Stomach smooth muscle (tissue), 2 donors: Measurements from ENCODE around the gene IL2RA.
"Not testable (repeated sequence)": the region's sequence is repeated elsewhere in the genome, so short reads cannot be mapped to it uniquely, and the experiment has no call there.

Experiments
- H3K27ac ChIP-seq: one replicate; pipeline ENCODE4 v1.7.0; 2013; ENCODE audit warnings: mild to moderate bottlenecking, low read length, inconsistent platforms
- H3K27me3 ChIP-seq, 2 donors: one replicate each; pipeline ENCODE4 v1.7.0; 2013; ENCODE audit warnings: low read length in 2 of 2; ENCODE audit not compliant: insufficient read depth in 2 of 2, control insufficient read depth in 1 of 2
- H3K36me3 ChIP-seq, 2 donors: one replicate each; pipeline ENCODE4 v1.7.0; 2013; ENCODE audit warnings: low read length in 2 of 2; ENCODE audit not compliant: control insufficient read depth in 2 of 2, insufficient read depth in 2 of 2
- H3K4me1 ChIP-seq: one replicate; pipeline ENCODE4 v1.7.0; 2013; ENCODE audit warnings: low read length; ENCODE audit not compliant: control insufficient read depth, insufficient read depth
- H3K4me3 ChIP-seq, 2 donors: one replicate each; pipeline ENCODE4 v1.7.0; 2013; ENCODE audit warnings: low read length in 2 of 2
- H3K9ac ChIP-seq, 2 donors: one replicate each; pipeline ENCODE4 v1.7.0; 2013; ENCODE audit warnings: low read length in 2 of 2, mild to moderate bottlenecking in 1 of 2
- H3K9me3 ChIP-seq, 2 donors: one replicate each; pipeline ENCODE4 v1.7.0; 2013; ENCODE audit warnings: low read length in 2 of 2; ENCODE audit not compliant: control insufficient read depth in 2 of 2
- donor health status: healthy.
- donor health status: Pancreatic carcinoma.

The IL2RA gene

DNA sequence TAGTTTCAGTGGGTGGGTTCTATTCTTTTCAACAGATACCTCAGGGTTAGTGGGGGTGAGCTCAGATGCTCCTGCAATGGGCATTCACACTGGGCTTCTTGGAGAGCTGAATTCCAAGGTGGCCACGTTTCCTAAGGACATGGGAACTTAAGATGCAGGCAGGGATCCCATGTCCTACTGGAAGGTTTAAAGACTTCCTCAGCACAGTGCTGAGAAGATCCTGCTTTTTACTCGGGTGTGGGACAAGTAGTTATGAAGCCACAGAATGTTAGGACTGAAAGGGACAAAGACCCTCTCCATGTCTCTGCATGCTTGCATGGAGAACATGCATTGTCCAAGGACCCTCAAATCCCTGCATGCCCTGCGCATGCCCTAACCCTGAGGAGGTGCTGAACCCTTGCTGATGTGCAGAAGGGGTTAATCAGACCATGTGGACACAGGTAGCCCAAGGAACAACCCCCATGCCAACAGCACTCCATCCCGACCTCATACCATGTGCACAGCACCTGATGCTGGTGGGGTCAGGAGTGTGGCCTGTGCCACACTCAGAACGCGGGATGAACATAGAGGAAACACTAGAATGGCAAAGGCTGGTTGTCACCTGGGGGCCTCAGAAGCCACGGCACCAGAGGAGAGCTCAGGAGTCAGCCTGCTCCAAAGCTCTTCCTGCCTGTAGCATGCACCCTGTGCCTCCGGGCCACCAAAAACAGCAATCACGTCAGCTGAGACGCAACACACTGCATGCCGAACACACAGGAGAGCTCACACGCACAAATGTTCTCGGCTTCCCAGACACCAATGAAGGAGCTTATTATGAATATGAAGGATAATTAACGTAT is 15.2 kb downstream of the IL2RA start:
- no peaks in the 10 kb centered on the region for H3K36me3 ChIP-seq
- no peak overlapping the region for H3K4me3 ChIP-seq
- no peak overlapping the region for H3K27ac ChIP-seq
- H3K4me1 ChIP-seq, result no peaks in the 10 kb centered on the region
- H3K9ac ChIP-seq, result no peak overlapping the region
- H3K9me3 ChIP-seq, result no peaks in the 10 kb centered on the region
- peaks cover 0 to 3% of the 10 kb centered on the region in 2 donors for H3K27me3 ChIP-seq

DNA sequence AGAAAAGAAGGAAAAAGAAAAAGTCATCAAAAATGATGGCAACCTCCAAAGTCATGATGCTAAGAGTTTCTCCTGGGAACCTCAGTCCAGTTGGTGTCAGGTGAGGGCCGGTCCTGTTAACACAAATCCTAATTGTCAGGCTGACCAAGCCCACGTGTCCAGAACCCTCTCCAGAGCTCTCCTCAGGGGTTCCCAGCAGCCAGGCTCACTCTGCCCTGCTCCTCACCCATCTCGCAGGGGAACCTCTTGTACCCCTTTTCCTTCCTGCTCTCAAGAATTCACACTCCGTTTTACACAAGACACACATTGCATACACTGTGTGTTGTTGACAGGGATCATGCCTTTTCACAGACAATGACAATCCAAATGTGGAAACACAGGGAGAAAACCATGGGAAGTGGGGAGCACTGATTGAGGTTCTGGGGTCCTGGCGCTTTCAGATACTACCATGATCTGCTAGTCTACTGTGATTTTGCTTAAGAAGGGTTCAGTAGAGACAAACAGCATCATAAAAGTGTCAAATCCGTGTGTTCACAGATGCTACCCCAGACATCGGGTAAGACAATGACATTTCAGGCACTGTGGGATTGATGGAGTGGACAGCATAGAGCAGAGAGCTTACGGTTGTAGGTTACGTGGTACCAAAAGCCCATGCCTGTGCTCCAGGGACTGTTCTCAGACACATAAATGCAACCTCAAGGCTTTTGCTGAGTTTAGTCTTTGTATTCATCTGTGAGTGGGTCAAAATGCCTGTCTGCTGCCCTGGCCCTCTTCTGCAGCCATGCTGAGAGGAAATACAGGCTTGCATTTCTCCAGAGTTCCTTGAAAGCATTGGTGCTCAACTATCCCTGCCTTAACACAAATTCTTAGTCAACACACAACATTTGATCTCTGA is 16.0 kb downstream of the IL2RA start:
- Histone ChIP-seq H3K4me3 (no peak overlapping the region), H3K27me3 (peaks cover 0 to 3% of the 10 kb centered on the region in 2 donors), H3K9ac (no peak overlapping the region), H3K4me1 (no peaks in the 10 kb centered on the region), H3K9me3 (no peaks in the 10 kb centered on the region), H3K27ac (no peak overlapping the region), H3K36me3 (no peaks in the 10 kb centered on the region)

GRCh38 chr10:6045314-6045848 is 16.8 kb downstream of the IL2RA start:
- H3K27ac ChIP-seq, result no peak overlapping the region
- no peaks in the 10 kb centered on the region for H3K36me3 ChIP-seq
- H3K27me3 ChIP-seq, result peaks cover 0 to 3% of the 10 kb centered on the region in 2 donors
- H3K9me3 ChIP-seq, result no peaks in the 10 kb centered on the region
- H3K9ac ChIP-seq, result no peak overlapping the region
- no peak overlapping the region for H3K4me3 ChIP-seq
- no peaks in the 10 kb centered on the region for H3K4me1 ChIP-seq

DNA sequence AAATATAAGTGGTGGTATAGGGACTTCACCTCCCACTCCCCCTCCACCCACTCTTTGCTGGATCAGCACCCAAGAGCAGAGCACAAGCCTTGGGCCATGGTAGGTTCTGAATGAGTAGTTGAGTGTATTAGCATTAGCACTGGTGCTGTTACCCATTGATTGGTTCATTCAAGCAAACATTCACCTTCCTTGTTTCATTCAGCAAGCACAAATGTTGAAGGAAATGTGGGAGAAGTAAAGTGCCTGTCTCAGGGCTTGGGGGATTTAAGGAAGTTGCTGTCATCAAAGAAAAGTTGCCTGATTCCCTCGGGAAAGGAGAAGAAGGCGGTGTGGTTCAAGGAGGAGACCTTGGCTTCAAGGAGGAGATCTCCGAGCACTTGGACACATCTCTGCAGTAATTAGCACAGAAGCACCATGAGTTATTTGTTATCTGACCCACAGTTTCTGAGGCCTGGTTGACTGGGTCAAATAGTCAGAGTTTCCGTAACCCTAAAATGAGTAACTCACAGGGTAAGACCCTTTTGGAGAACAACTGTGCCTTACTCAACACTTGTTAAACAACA is 17.3 kb downstream of the IL2RA start:
- Histone ChIP-seq H3K4me1 (no peaks in the 10 kb centered on the region), H3K9me3 (no peaks in the 10 kb centered on the region)

DNA sequence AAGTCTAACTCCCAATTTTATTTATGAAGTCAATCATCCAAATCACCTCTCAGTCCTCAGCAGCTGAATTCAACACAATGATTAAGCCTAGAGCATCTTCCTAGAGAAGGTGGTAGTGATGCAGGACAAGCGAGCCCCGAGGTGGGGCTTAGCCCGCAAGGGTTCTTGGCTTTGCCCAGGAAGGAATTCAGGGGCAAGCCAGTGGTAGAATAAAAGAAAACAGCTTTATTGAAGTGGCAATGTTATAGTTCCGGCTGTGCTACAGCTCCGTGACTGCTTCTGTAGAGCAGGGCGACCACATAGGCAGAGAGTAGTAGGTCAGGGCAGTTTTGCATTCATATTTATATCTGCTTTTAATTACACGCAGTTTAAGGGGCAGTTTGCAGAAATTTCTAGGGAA is 18.1 kb downstream of the IL2RA start:
- Histone ChIP-seq H3K9me3 (no peaks in the 10 kb centered on the region), H3K36me3 (no peaks in the 10 kb centered on the region), H3K9ac (no peak overlapping the region), H3K27ac (no peak overlapping the region), H3K4me1 (no peaks in the 10 kb centered on the region), H3K4me3 (no peak overlapping the region), H3K27me3 (peaks cover 0 to 3% of the 10 kb centered on the region in 2 donors)

More for the DNA sequence above, 17.3 kb downstream of the IL2RA start:
- Histone ChIP-seq H3K27me3 (peaks cover 0 to 3% of the 10 kb centered on the region in 2 donors), H3K27ac (no peak overlapping the region), H3K4me3 (no peak overlapping the region), H3K9ac (no peak overlapping the region), H3K36me3 (no peaks in the 10 kb centered on the region)

GRCh38 chr10:6043377-6043776 is 18.8 kb downstream of the IL2RA start:
- H3K4me1 ChIP-seq, H3K4me3 ChIP-seq, H3K9me3 ChIP-seq, H3K9ac ChIP-seq, H3K27ac ChIP-seq, H3K36me3 ChIP-seq, H3K27me3 ChIP-seq: not testable (repeated sequence)

DNA sequence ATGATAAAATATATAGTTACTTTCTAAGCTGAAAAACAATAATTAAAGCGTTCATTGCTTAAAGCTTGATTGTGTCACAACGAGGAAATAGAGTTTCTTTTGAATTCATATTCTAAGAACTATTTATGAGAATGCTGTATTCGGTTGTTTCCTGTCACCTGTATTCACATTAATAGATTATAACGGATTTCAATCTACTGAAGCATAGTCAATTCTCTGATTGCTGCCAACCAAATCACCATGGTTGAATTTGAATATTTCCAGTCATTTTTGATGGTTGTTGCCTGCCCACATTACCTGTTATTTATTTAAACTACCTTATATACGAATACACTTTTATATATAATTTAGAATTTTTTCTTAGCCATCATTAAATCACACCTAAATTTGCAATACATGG is 22.0 kb downstream of the IL2RA start:
- H3K9me3 ChIP-seq, result no peaks in the 10 kb centered on the region
- no peak overlapping the region for H3K9ac ChIP-seq
- H3K4me3 ChIP-seq, result no peak overlapping the region
- H3K27me3 ChIP-seq, result no peaks in the 10 kb centered on the region
- no peak overlapping the region for H3K27ac ChIP-seq
- H3K4me1 ChIP-seq, result no peaks in the 10 kb centered on the region
- no peaks in the 10 kb centered on the region for H3K36me3 ChIP-seq

DNA sequence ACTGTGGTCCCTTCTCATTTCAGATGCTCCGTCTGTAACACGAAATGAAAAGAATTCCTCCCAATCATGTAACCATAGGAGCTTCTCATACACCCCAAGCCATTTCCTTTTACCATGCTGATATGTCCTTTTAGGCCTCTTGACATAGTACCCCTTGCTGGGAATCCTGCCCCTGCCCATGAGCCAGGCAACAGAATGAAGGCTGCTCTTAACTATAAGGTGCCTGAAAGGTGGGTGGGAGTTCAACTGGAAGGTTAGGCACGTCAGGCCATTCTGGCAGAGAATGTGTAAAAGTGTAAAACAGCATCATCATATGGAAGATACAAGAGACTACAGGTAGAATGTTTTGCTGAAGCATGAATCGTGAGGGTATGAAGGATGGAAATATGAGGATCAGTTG is 22.5 kb downstream of the IL2RA start:
- Histone ChIP-seq H3K27me3 (no peaks in the 10 kb centered on the region), H3K36me3 (no peaks in the 10 kb centered on the region), H3K9me3 (no peaks in the 10 kb centered on the region), H3K4me3 (no peak overlapping the region), H3K27ac (no peak overlapping the region), H3K4me1 (no peaks in the 10 kb centered on the region), H3K9ac (no peak overlapping the region)

DNA sequence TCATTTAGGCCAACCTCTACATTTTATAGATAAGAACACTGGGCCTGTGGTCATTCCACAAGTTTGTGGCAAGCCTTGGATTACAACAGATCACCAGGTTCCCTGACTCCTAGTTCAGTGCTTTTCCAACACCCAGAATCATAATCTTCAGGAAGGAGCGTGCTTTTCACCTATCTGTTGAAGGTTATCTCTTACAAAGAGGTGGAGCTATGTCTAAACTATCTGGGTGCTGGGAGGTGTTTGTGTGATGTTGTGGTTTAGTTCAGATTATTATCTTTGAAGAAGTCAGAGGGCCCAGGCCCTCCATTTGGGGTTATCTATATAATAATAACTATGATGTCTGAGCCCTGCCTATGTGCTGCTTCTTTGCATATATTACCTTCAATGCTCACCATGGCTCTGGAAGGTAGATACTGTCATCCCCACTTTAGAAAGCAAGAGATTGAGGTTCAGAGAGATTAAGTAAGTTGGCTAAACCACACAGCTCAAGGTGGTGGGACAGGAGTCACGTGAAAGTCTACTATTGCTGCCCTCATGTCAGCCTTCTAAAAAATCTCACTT is 24.0 kb downstream of the IL2RA start:
- H3K27me3 ChIP-seq, result no peaks in the 10 kb centered on the region
- no peaks in the 10 kb centered on the region for H3K36me3 ChIP-seq
- H3K4me1 ChIP-seq, result peaks cover 3% of the 10 kb centered on the region
- no peak overlapping the region for H3K27ac ChIP-seq
- H3K9ac ChIP-seq, result no peak overlapping the region
- H3K4me3 ChIP-seq, result no peak overlapping the region
- H3K9me3 ChIP-seq, result no peaks in the 10 kb centered on the region

- Histone ChIP-seq H3K27ac (no peak overlapping the region), H3K4me1 (peaks cover 3% of the 10 kb centered on the region), H3K36me3 (no peaks in the 10 kb centered on the region), H3K9me3 (no peaks in the 10 kb centered on the region), H3K9ac (no peak overlapping the region), H3K27me3 (no peaks in the 10 kb centered on the region), H3K4me3 (no peak overlapping the region)
Measured at GRCh38 chr10:6037422-6037821, 24.7 kb downstream of the IL2RA start.
